Measurements from ENCODE around the gene LUZP4.
"Not testable (repeated sequence)": the region's sequence is repeated elsewhere in the genome, so short reads cannot be mapped to it uniquely, and the experiment has no call there.

LUZP4 gene

DNA sequence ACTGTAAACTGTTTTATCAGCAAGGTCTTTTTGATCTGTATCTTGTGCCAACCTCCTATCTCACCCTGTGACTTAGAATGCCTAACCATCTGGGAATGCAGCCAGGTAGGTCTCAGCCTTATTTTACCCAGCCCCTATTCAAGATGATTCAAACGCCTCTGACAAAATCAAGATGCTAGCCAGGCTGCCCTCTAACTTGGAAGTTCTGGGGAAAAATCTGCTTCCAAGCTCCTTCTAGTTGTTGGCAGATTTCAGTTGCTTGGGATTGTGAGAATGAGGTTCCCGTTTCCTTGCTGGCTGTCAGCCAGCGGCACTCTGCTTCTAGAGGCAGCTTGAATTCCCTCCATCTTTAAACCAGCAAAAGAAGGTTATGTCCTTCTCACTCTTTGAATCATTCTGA lies 34.7 kb downstream of the LUZP4 start:
- Histone ChIP-seq H4K5ac (ENCODE audit: low read length) (no peak overlapping the region), H3K23ac (ENCODE audit: low read length) (no peak overlapping the region), H2BK5ac (ENCODE audit: low read length) (no peak overlapping the region), H3K27ac (ENCODE audit: low read depth, low read length) (no peak overlapping the region), H3K79me1 (ENCODE audit: low read length) (no peaks in the 10 kb centered on the region), H3K36me3 (ENCODE audit: control insufficient read depth, insufficient read depth, low read length) (no peaks in the 10 kb centered on the region), H2AK5ac (ENCODE audit: low read length) (no peak overlapping the region), H2BK15ac (replicated peaks; ENCODE audit: low read depth) (no peak overlapping the region), H3K56ac (ENCODE audit: low read length) (no peak overlapping the region), H3K4me3 (ENCODE audit: low read length) (no peak overlapping the region), H3K27me3 (ENCODE audit: insufficient read depth, low read length, poor library complexity) (no peaks in the 10 kb centered on the region), H3K18ac (ENCODE audit: low read length) (no peak overlapping the region), H3K4me1 (ENCODE audit: control insufficient read depth, low read depth, low read length) (no peaks in the 10 kb centered on the region), H4K8ac (ENCODE audit: low read depth, low read length) (no peak overlapping the region), H3K9ac (ENCODE audit: low read length) (no peak overlapping the region), H2BK120ac (ENCODE audit: low read depth, low read length) (no peak overlapping the region), H3K4ac (ENCODE audit: low read depth, low read length) (no peak overlapping the region), H3K4me2 (ENCODE audit: low read length) (no peak overlapping the region), H3K79me2 (ENCODE audit: control insufficient read depth, insufficient read depth, low read length) (no peaks in the 10 kb centered on the region)
- WGBS (ENCODE audit: extremely low coverage, insufficient coverage, low lambda C conversion rate): no CpG with 5 or more reads among the region's 3 CpGs
- DNase-seq: no peak

DNA sequence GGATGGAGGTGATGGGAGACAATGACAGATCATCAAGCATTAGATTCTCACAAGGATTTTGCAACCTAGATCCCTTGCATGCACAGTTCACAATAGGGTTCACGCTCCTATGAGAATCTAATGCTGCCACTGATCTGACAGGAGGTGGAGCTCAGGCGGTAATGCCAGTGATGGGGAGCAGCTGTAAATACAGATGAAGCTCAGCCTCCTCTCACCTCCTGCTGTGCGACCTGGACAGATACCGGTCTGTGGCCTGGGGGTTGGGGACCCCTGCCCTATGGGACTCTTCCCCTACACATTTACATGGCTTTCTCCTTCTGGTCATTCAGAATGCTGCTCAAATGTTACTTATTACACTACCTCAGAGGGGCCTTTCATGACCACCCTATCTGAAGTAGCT lies 39.8 kb downstream of the LUZP4 start:
- H2AK5ac ChIP-seq (ENCODE audit: low read length); H3K18ac ChIP-seq (ENCODE audit: low read length); H3K56ac ChIP-seq (ENCODE audit: low read length); H3K27ac ChIP-seq (ENCODE audit: low read depth, low read length); H2BK120ac ChIP-seq (ENCODE audit: low read depth, low read length); H3K4me3 ChIP-seq (ENCODE audit: low read length); H3K4me1 ChIP-seq (ENCODE audit: control insufficient read depth, low read depth, low read length); DNase-seq; H2BK15ac ChIP-seq (replicated peaks; ENCODE audit: low read depth); H3K36me3 ChIP-seq (ENCODE audit: control insufficient read depth, insufficient read depth, low read length); H3K27me3 ChIP-seq (ENCODE audit: insufficient read depth, low read length, poor library complexity); H3K79me1 ChIP-seq (ENCODE audit: low read length); H3K23ac ChIP-seq (ENCODE audit: low read length); H4K5ac ChIP-seq (ENCODE audit: low read length); H3K79me2 ChIP-seq (ENCODE audit: control insufficient read depth, insufficient read depth, low read length); H3K4ac ChIP-seq (ENCODE audit: low read depth, low read length); H3K4me2 ChIP-seq (ENCODE audit: low read length); H3K9ac ChIP-seq (ENCODE audit: low read length); H4K8ac ChIP-seq (ENCODE audit: low read depth, low read length); H2BK5ac ChIP-seq (ENCODE audit: low read length): not testable (repeated sequence)
- no CpG with 5 or more reads among the region's 4 CpGs for WGBS (ENCODE audit: extremely low coverage, insufficient coverage, low lambda C conversion rate)

DNA sequence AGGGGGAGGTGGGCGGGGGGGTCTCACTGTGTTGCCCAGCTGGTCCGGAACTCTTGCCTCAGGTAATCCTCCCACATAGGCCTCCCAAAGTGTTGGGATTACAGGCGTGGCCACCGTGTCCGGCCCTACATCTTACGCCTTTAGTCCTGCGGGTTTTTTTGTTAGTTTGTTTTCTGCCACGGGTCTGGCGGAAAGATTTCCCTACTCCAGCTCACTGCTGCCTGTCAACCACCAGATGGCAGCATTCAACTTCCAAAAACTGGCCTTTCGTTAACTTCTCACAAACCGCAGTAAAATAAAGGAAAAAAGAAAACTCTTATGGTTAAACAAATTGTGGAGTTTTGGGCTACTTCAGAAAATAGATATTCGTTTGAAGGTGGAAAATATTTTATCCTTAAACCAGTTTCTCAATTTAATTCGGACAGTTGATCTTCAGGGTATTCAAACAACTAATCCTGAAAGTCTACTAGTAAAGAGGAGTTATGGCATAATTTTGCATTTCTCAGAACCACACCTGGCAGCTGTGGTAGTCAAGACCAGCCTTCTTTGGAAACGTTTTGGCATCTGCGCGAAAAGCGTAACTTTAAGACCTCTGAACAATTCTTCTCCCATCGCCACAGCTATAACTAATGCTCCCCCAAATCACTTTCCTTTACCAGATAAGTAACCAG lies 41.1 kb downstream of the LUZP4 start:
- no peak overlapping the region for H4K8ac ChIP-seq (ENCODE audit: low read depth, low read length)
- no peak overlapping the region for H3K9ac ChIP-seq (ENCODE audit: low read length)
- no peak overlapping the region for H3K27ac ChIP-seq (ENCODE audit: low read depth, low read length)
- no peak overlapping the region for H2BK5ac ChIP-seq (ENCODE audit: low read length)
- H3K79me1 ChIP-seq (ENCODE audit: low read length): no peaks in the 10 kb centered on the region
- no peak overlapping the region for H4K5ac ChIP-seq (ENCODE audit: low read length)
- no peak overlapping the region for H2BK15ac ChIP-seq (replicated peaks; ENCODE audit: low read depth)
- no peak overlapping the region for H2BK120ac ChIP-seq (ENCODE audit: low read depth, low read length)
- H3K4me3 ChIP-seq (ENCODE audit: low read length): no peak overlapping the region
- no peak overlapping the region for H3K4ac ChIP-seq (ENCODE audit: low read depth, low read length)
- H3K79me2 ChIP-seq (ENCODE audit: control insufficient read depth, insufficient read depth, low read length): no peaks in the 10 kb centered on the region
- H3K18ac ChIP-seq (ENCODE audit: low read length): no peak overlapping the region
- no peak overlapping the region for H3K4me2 ChIP-seq (ENCODE audit: low read length)
- H3K23ac ChIP-seq (ENCODE audit: low read length): no peak overlapping the region
- DNase-seq: peak; percentile 67
- no peak overlapping the region for H3K56ac ChIP-seq (ENCODE audit: low read length)
- H2AK5ac ChIP-seq (ENCODE audit: low read length): no peak overlapping the region
- no peaks in the 10 kb centered on the region for H3K4me1 ChIP-seq (ENCODE audit: control insufficient read depth, low read depth, low read length)
- WGBS (ENCODE audit: extremely low coverage, insufficient coverage, low lambda C conversion rate): no CpG with 5 or more reads among the region's 18 CpGs
- no peaks in the 10 kb centered on the region for H3K27me3 ChIP-seq (ENCODE audit: insufficient read depth, low read length, poor library complexity)
- no peaks in the 10 kb centered on the region for H3K36me3 ChIP-seq (ENCODE audit: control insufficient read depth, insufficient read depth, low read length)

DNA sequence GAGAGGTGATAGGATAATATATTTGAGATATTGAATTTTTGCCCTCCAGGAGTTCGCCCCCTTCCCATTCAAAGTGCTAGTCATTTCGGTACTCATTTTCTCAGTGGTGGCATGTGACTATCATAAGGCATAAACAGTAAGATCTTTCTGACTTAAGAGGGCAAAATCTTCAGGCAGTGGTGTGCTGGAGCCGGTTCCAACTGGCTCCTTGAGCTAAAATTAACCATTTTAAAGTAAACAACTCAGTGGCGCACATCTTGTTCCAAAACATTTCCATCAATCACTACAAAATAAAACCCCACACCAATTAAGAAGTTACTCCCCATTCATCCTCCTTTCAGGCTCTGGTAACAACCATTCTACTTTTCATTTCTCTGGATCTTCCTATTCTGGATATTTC lies 43.3 kb downstream of the LUZP4 start:
- WGBS (ENCODE audit: extremely low coverage, insufficient coverage, low lambda C conversion rate): no CpG with 5 or more reads among the region's 4 CpGs
- no peak overlapping the region for H3K27ac ChIP-seq (ENCODE audit: low read depth, low read length)
- H3K23ac ChIP-seq (ENCODE audit: low read length): no peak overlapping the region
- no peak overlapping the region for H3K9ac ChIP-seq (ENCODE audit: low read length)
- DNase-seq: no peak
- no peak overlapping the region for H3K56ac ChIP-seq (ENCODE audit: low read length)
- no peak overlapping the region for H3K4me2 ChIP-seq (ENCODE audit: low read length)
- no peak overlapping the region for H2BK120ac ChIP-seq (ENCODE audit: low read depth, low read length)
- no peak overlapping the region for H2BK5ac ChIP-seq (ENCODE audit: low read length)
- H4K8ac ChIP-seq (ENCODE audit: low read depth, low read length): no peak overlapping the region
- no peaks in the 10 kb centered on the region for H3K79me1 ChIP-seq (ENCODE audit: low read length)
- H3K27me3 ChIP-seq (ENCODE audit: insufficient read depth, low read length, poor library complexity): no peaks in the 10 kb centered on the region
- no peaks in the 10 kb centered on the region for H3K79me2 ChIP-seq (ENCODE audit: control insufficient read depth, insufficient read depth, low read length)
- H3K36me3 ChIP-seq (ENCODE audit: control insufficient read depth, insufficient read depth, low read length): no peaks in the 10 kb centered on the region
- H3K18ac ChIP-seq (ENCODE audit: low read length): no peak overlapping the region
- H3K4me3 ChIP-seq (ENCODE audit: low read length): no peak overlapping the region
- H4K5ac ChIP-seq (ENCODE audit: low read length): no peak overlapping the region
- no peak overlapping the region for H2AK5ac ChIP-seq (ENCODE audit: low read length)
- H3K4ac ChIP-seq (ENCODE audit: low read depth, low read length): no peak overlapping the region
- H2BK15ac ChIP-seq (replicated peaks; ENCODE audit: low read depth): no peak overlapping the region
- H3K4me1 ChIP-seq (ENCODE audit: control insufficient read depth, low read depth, low read length): no peaks in the 10 kb centered on the region

DNA sequence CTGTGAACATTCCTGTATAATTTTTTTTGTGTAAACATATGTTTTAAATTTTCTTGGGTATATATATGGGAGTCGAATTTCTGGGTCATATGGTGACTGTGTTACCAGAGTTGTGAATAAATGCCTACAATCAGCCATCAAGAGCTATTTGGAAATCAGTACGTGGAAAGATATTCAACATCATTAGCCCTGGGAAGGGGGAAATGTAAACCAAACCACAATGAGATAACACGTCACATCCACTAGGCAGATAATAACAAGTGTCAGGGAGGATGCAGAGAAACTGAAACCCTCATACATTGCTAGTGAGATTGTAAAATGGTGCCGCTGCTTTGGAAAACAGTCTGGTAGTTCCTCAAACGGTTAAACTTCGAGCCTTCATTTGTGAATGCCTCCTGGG lies 43.9 kb downstream of the LUZP4 start:
- H3K4me1 ChIP-seq (ENCODE audit: control insufficient read depth, low read depth, low read length): no peaks in the 10 kb centered on the region
- no peaks in the 10 kb centered on the region for H3K27me3 ChIP-seq (ENCODE audit: insufficient read depth, low read length, poor library complexity)
- no peaks in the 10 kb centered on the region for H3K36me3 ChIP-seq (ENCODE audit: control insufficient read depth, insufficient read depth, low read length)
- H3K27ac ChIP-seq (ENCODE audit: low read depth, low read length): no peak overlapping the region
- no peak overlapping the region for H4K5ac ChIP-seq (ENCODE audit: low read length)
- H4K8ac ChIP-seq (ENCODE audit: low read depth, low read length): no peak overlapping the region
- no peaks in the 10 kb centered on the region for H3K79me2 ChIP-seq (ENCODE audit: control insufficient read depth, insufficient read depth, low read length)
- no peak for DNase-seq
- no peak overlapping the region for H2AK5ac ChIP-seq (ENCODE audit: low read length)
- no peak overlapping the region for H3K4me3 ChIP-seq (ENCODE audit: low read length)
- no peak overlapping the region for H2BK5ac ChIP-seq (ENCODE audit: low read length)
- H3K23ac ChIP-seq (ENCODE audit: low read length): no peak overlapping the region
- no peak overlapping the region for H3K4me2 ChIP-seq (ENCODE audit: low read length)
- no peak overlapping the region for H2BK15ac ChIP-seq (replicated peaks; ENCODE audit: low read depth)
- no peak overlapping the region for H2BK120ac ChIP-seq (ENCODE audit: low read depth, low read length)
- H3K9ac ChIP-seq (ENCODE audit: low read length): no peak overlapping the region
- no CpG with 5 or more reads among the region's 6 CpGs for WGBS (ENCODE audit: extremely low coverage, insufficient coverage, low lambda C conversion rate)
- H3K79me1 ChIP-seq (ENCODE audit: low read length): no peaks in the 10 kb centered on the region
- no peak overlapping the region for H3K4ac ChIP-seq (ENCODE audit: low read depth, low read length)
- no peak overlapping the region for H3K18ac ChIP-seq (ENCODE audit: low read length)
- H3K56ac ChIP-seq (ENCODE audit: low read length): no peak overlapping the region

DNA sequence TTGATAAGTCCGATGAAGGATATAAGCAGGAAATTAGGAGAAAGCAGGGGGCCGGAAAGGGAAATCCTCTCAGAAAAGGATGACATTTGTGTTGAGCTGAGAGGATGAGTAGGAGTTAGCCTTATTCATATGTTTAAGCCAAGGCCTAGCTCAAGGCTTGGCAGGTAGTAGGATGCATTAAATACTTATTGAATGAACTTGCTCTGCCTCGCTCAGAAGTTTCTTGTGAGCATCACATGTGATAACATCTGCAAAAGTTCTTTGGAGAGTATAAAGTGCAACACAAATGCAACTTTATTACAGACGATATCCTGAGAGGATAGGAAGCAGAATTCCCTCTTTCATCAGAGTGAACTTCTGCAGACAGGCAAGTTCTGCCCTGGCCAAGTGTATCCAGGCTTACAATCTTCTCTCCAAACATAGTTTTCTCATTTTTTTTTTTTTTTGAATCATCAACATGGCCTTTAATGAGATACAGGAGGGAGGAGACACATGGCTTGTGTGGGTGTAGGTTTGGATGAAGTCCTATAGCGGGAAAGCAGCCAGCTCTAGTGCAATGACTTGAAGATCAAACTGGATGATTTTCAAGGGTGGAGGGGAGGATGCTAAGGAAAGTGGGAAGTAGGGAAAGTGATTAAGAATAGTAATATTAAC lies 48.1 kb downstream of the LUZP4 start:
- no peaks in the 10 kb centered on the region for H3K27me3 ChIP-seq (ENCODE audit: insufficient read depth, low read length, poor library complexity)
- no peak overlapping the region for H3K4me3 ChIP-seq (ENCODE audit: low read length)
- H4K8ac ChIP-seq (ENCODE audit: low read depth, low read length): no peak overlapping the region
- H3K4ac ChIP-seq (ENCODE audit: low read depth, low read length): no peak overlapping the region
- no CpG with 5 or more reads among the region's 5 CpGs for WGBS (ENCODE audit: extremely low coverage, insufficient coverage, low lambda C conversion rate)
- H2AK5ac ChIP-seq (ENCODE audit: low read length): no peak overlapping the region
- H3K56ac ChIP-seq (ENCODE audit: low read length): no peak overlapping the region
- no peaks in the 10 kb centered on the region for H3K79me2 ChIP-seq (ENCODE audit: control insufficient read depth, insufficient read depth, low read length)
- DNase-seq: no peak
- H3K27ac ChIP-seq (ENCODE audit: low read depth, low read length): no peak overlapping the region
- H3K4me1 ChIP-seq (ENCODE audit: control insufficient read depth, low read depth, low read length): no peaks in the 10 kb centered on the region
- H3K18ac ChIP-seq (ENCODE audit: low read length): no peak overlapping the region
- H3K9ac ChIP-seq (ENCODE audit: low read length): no peak overlapping the region
- no peak overlapping the region for H2BK15ac ChIP-seq (replicated peaks; ENCODE audit: low read depth)
- H3K79me1 ChIP-seq (ENCODE audit: low read length): no peaks in the 10 kb centered on the region
- no peak overlapping the region for H2BK5ac ChIP-seq (ENCODE audit: low read length)
- no peak overlapping the region for H3K4me2 ChIP-seq (ENCODE audit: low read length)
- H3K23ac ChIP-seq (ENCODE audit: low read length): no peak overlapping the region
- no peak overlapping the region for H4K5ac ChIP-seq (ENCODE audit: low read length)
- H2BK120ac ChIP-seq (ENCODE audit: low read depth, low read length): no peak overlapping the region
- H3K36me3 ChIP-seq (ENCODE audit: control insufficient read depth, insufficient read depth, low read length): no peaks in the 10 kb centered on the region
